ENCODE results near the gene FNIP2.
A peak's percentile ranks its signal among the peaks of the same experiment; 100 is the strongest.

The FNIP2 gene

DNA sequence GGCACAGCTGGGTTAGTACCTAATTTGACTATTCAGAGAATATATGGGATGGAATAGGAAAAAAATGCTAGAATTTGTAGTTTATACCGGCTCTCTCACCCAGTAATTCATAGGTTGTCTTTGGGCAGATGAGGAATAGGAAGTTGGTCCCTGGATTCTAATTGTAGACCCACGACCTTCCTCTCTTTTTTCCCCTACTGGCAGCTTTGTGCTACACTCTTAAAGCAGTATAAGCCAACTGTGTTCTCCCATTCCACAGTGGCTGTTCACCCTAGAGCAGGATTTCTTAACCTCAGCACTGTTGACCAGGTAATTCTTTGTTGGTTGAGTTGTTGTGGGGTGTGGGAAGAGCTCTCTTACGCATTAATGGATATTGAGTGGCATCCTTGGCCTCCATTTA lies 92.9 kb downstream of the FNIP2 start:
- Histone ChIP-seq H3K27me3 (replicated peaks; ENCODE audit: control insufficient read depth, insufficient read depth, low read length) (no peaks in the 10 kb centered on the region), H3K4me3 (ENCODE audit: low read length) (no peak overlapping the region), H3K9me3 (ENCODE audit: control insufficient read depth, low read length) (no peaks in the 10 kb centered on the region), H3K36me3 (ENCODE audit: control insufficient read depth, insufficient read depth, low read length, severe bottlenecking) (peaks cover 56% of the 10 kb centered on the region), H3K9ac (ENCODE audit: low read length) (no peak overlapping the region), H3K4me1 (ENCODE audit: control insufficient read depth, insufficient read depth, low read length) (peaks cover 18% of the 10 kb centered on the region)
- no peak for DNase-seq (ENCODE audit: low read depth)

GRCh38 chr4:158863296-158863695 lies 94.5 kb downstream of the FNIP2 start:
- DNase-seq (ENCODE audit: low read depth): no peak
- Histone ChIP-seq H3K4me3 (ENCODE audit: low read length) (no peak overlapping the region), H3K9ac (ENCODE audit: low read length) (no peak overlapping the region), H3K27me3 (replicated peaks; ENCODE audit: control insufficient read depth, insufficient read depth, low read length) (no peaks in the 10 kb centered on the region), H3K4me1 (ENCODE audit: control insufficient read depth, insufficient read depth, low read length) (peaks cover 16% of the 10 kb centered on the region), H3K36me3 (ENCODE audit: control insufficient read depth, insufficient read depth, low read length, severe bottlenecking) (peaks cover 72% of the 10 kb centered on the region), H3K9me3 (ENCODE audit: control insufficient read depth, low read length) (no peaks in the 10 kb centered on the region)

GRCh38 chr4:158865520-158866177 lies 96.8 kb downstream of the FNIP2 start:
- peaks cover 7% of the 10 kb centered on the region for H3K4me1 ChIP-seq (ENCODE audit: control insufficient read depth, insufficient read depth, low read length)
- no peak overlapping the region for H3K9ac ChIP-seq (ENCODE audit: low read length)
- H3K9me3 ChIP-seq (ENCODE audit: control insufficient read depth, low read length): no peaks in the 10 kb centered on the region
- H3K36me3 ChIP-seq (ENCODE audit: control insufficient read depth, insufficient read depth, low read length, severe bottlenecking): peaks cover 77% of the 10 kb centered on the region
- H3K27me3 ChIP-seq (replicated peaks; ENCODE audit: control insufficient read depth, insufficient read depth, low read length): no peaks in the 10 kb centered on the region
- no peak for DNase-seq (ENCODE audit: low read depth)
- no peak overlapping the region for H3K4me3 ChIP-seq (ENCODE audit: low read length)

DNA sequence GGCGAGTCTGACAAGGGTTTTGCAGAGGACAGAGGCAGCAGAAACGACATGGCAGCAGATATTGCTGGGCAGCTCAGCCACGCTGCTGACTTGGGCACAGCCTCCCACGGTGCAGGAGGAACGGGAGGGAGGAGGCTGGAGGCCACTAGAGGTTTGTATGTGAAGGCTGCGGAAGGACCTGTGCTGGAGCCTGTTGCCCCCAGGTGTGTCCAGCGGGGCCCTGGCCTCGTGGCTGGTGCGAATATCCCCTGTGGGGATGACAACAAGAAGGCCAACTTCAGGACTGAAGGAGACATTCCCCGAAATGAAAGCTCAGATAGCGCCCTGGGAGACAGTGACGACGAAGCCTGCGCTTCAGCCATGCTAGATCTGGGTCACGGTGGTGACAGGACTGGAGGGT lies 100.2 kb downstream of the FNIP2 start:
- DNase-seq (ENCODE audit: low read depth): no peak
- Histone ChIP-seq H3K4me3 (ENCODE audit: low read length) (no peak overlapping the region), H3K36me3 (ENCODE audit: control insufficient read depth, insufficient read depth, low read length, severe bottlenecking) (peaks cover 55% of the 10 kb centered on the region), H3K4me1 (ENCODE audit: control insufficient read depth, insufficient read depth, low read length) (peaks cover 22% of the 10 kb centered on the region), H3K27me3 (replicated peaks; ENCODE audit: control insufficient read depth, insufficient read depth, low read length) (no peaks in the 10 kb centered on the region), H3K9ac (ENCODE audit: low read length) (no peak overlapping the region), H3K9me3 (ENCODE audit: control insufficient read depth, low read length) (no peaks in the 10 kb centered on the region)

- no peak for DNase-seq (ENCODE audit: low read depth)
- H3K9me3 ChIP-seq (ENCODE audit: control insufficient read depth, low read length): no peaks in the 10 kb centered on the region
- H3K27me3 ChIP-seq (replicated peaks; ENCODE audit: control insufficient read depth, insufficient read depth, low read length): no peaks in the 10 kb centered on the region
- peaks cover 22% of the 10 kb centered on the region for H3K4me1 ChIP-seq (ENCODE audit: control insufficient read depth, insufficient read depth, low read length)
- no peak overlapping the region for H3K9ac ChIP-seq (ENCODE audit: low read length)
- H3K36me3 ChIP-seq (ENCODE audit: control insufficient read depth, insufficient read depth, low read length, severe bottlenecking): peaks cover 50% of the 10 kb centered on the region
- no peak overlapping the region for H3K4me3 ChIP-seq (ENCODE audit: low read length)
Observed at GRCh38 chr4:158869761-158870160, 100.9 kb downstream of the FNIP2 start.

DNA sequence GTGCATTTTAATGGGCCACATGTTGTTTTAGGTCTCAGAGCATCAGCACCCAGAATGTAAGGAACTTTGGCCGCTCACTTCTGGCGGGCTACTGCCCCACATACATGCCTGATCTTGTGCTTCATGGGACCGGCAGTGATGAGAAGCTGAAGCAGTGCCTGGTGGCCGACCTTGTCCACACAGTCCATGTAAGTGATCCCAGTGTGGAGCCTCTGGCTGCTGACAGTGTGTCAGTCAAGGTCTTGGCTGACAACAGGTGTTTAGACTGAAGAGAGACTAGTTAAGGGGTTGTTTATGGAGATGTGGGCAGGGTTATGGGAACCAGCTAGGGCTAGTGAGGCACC lies 101.4 kb downstream of the FNIP2 start:
- DNase-seq (ENCODE audit: low read depth): no peak
- Histone ChIP-seq H3K36me3 (ENCODE audit: control insufficient read depth, insufficient read depth, low read length, severe bottlenecking) (peaks cover 50% of the 10 kb centered on the region), H3K27me3 (replicated peaks; ENCODE audit: control insufficient read depth, insufficient read depth, low read length) (no peaks in the 10 kb centered on the region), H3K9ac (ENCODE audit: low read length) (no peak overlapping the region), H3K4me3 (ENCODE audit: low read length) (no peak overlapping the region), H3K4me1 (ENCODE audit: control insufficient read depth, insufficient read depth, low read length) (peaks cover 22% of the 10 kb centered on the region), H3K9me3 (ENCODE audit: control insufficient read depth, low read length) (no peaks in the 10 kb centered on the region)

DNA sequence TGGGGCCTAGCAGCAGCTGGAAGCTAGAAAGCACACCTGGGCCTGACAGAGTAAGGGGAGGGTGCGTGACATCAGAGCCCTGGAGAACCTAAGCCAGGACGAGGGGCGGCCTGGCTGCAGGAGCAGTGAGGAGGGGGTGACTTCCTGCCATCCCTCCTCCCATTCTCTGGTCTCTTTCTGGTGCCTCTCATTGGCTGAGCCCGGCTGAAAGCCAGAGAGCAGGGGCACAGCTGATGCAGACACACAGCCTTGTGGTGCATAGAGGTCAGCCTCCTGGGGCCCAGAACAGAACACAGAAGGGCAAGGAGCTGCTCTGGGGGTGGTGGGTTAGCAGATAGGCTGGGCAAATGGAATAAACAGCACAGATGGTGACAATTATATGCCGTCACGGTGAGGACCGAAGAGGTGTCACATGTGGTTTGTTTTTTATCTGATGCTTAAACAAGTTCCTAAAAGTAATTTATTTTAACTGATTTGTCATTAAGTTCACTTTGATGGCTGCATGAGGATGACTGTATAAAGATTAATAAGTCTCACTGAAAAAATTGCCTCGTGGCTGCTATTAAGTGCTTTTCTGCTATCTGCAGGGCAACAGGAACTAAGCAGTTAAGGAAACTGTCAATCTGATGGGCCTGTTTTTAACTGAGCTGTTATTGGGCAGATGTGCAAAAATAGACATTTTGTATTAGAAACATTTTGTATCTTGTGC lies 102.0 kb downstream of the FNIP2 start:
- Histone ChIP-seq H3K36me3 (ENCODE audit: control insufficient read depth, insufficient read depth, low read length, severe bottlenecking) (peaks cover 54% of the 10 kb centered on the region), H3K9ac (ENCODE audit: low read length) (no peak overlapping the region), H3K27me3 (replicated peaks; ENCODE audit: control insufficient read depth, insufficient read depth, low read length) (no peaks in the 10 kb centered on the region), H3K9me3 (ENCODE audit: control insufficient read depth, low read length) (no peaks in the 10 kb centered on the region), H3K4me3 (ENCODE audit: low read length) (no peak overlapping the region), H3K4me1 (ENCODE audit: control insufficient read depth, insufficient read depth, low read length) (peaks cover 20% of the 10 kb centered on the region)
- no peak for DNase-seq (ENCODE audit: low read depth)

DNA sequence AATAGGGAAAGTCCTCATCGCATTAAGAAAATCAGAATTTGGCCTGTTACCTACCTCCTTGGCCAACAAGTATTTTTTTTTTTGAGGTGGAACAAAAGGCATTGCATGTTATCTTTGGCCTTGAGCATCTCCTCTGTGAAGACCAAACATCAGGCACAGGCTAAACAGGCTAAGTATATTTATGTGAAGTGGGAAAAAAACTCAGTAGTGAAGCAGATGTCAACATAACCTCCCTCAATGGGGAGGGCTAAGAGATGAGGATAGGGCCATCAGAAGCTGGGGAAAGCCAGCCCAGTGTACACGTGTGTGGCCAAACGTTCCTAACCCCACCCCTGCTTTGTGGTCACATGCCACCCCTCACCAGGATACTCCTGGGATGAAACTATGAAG lies 102.5 kb downstream of the FNIP2 start:
- Histone ChIP-seq H3K4me3 (ENCODE audit: low read length) (no peak overlapping the region), H3K9me3 (ENCODE audit: control insufficient read depth, low read length) (no peaks in the 10 kb centered on the region), H3K4me1 (ENCODE audit: control insufficient read depth, insufficient read depth, low read length) (peaks cover 19% of the 10 kb centered on the region), H3K9ac (ENCODE audit: low read length) (no peak overlapping the region), H3K36me3 (ENCODE audit: control insufficient read depth, insufficient read depth, low read length, severe bottlenecking) (peaks cover 60% of the 10 kb centered on the region), H3K27me3 (replicated peaks; ENCODE audit: control insufficient read depth, insufficient read depth, low read length) (no peaks in the 10 kb centered on the region)
- no peak for DNase-seq (ENCODE audit: low read depth)

DNA sequence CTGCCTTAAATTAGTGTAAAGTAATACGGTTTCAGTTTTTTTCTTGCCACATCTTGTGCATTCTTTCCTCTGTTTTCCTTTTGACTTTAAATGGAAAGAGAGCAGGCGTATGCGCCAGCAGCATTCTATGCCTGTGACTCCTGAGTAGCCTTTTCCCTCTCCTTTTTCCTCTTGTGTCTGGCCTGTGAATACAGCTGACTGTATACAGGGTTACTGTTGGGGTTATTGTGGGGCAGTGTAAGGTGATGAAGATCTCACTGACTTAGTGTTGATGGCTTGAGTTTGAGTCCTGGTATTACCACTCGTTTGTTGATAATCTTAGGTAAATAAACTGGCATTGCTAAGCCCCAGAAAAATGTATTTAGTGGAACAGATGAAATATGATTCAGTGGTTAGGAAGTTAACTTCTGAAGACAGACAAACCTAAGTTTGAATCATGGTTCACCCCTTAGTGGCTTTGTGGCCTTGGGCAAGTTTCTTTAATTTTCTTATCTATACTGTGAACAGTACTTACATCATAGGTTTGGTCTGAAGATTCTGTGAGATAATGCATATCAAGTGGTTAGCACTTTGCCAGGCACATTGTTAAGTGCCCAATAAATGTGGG lies 105.1 kb downstream of the FNIP2 start:
- peak; percentile 88 for DNase-seq (ENCODE audit: low read depth)
- H3K9ac ChIP-seq (ENCODE audit: low read length): no peak overlapping the region
- peaks cover 58% of the 10 kb centered on the region for H3K36me3 ChIP-seq (ENCODE audit: control insufficient read depth, insufficient read depth, low read length, severe bottlenecking)
- no peaks in the 10 kb centered on the region for H3K27me3 ChIP-seq (replicated peaks; ENCODE audit: control insufficient read depth, insufficient read depth, low read length)
- H3K4me1 ChIP-seq (ENCODE audit: control insufficient read depth, insufficient read depth, low read length): peaks cover 19% of the 10 kb centered on the region
- no peaks in the 10 kb centered on the region for H3K9me3 ChIP-seq (ENCODE audit: control insufficient read depth, low read length)
- H3K4me3 ChIP-seq (ENCODE audit: low read length): no peak overlapping the region

GRCh38 chr4:158875026-158875425 lies 106.2 kb downstream of the FNIP2 start:
- Histone ChIP-seq H3K4me1 (ENCODE audit: control insufficient read depth, insufficient read depth, low read length) (peaks cover 19% of the 10 kb centered on the region), H3K4me3 (ENCODE audit: low read length) (no peak overlapping the region), H3K27me3 (replicated peaks; ENCODE audit: control insufficient read depth, insufficient read depth, low read length) (no peaks in the 10 kb centered on the region), H3K9ac (ENCODE audit: low read length) (no peak overlapping the region), H3K9me3 (ENCODE audit: control insufficient read depth, low read length) (no peaks in the 10 kb centered on the region), H3K36me3 (ENCODE audit: control insufficient read depth, insufficient read depth, low read length, severe bottlenecking) (peaks cover 47% of the 10 kb centered on the region)
- DNase-seq (ENCODE audit: low read depth): no peak

- Histone ChIP-seq H3K36me3 (ENCODE audit: control insufficient read depth, insufficient read depth, low read length, severe bottlenecking) (peaks cover 43% of the 10 kb centered on the region), H3K27me3 (replicated peaks; ENCODE audit: control insufficient read depth, insufficient read depth, low read length) (no peaks in the 10 kb centered on the region), H3K4me3 (ENCODE audit: low read length) (no peak overlapping the region), H3K9ac (ENCODE audit: low read length) (no peak overlapping the region), H3K4me1 (ENCODE audit: control insufficient read depth, insufficient read depth, low read length) (peaks cover 18% of the 10 kb centered on the region), H3K9me3 (ENCODE audit: control insufficient read depth, low read length) (no peaks in the 10 kb centered on the region)
- no peak for DNase-seq (ENCODE audit: low read depth)
Observed at GRCh38 chr4:158875455-158875854, 106.6 kb downstream of the FNIP2 start.
